Esophagus squamous epithelium (tissue), 4 donors: Measurements from ENCODE around the gene TTC28.

Experiments
- POLR2A ChIP-seq, 4 donors: fragments of 450-650 bp; IDR thresholded peaks; one replicate each; pipeline ENCODE4 v1.6.1; 2017; ENCODE audit warnings: antibody characterized with exemption in 4 of 4, mild to moderate bottlenecking in 4 of 4, moderate library complexity in 3 of 4
- TF ChIP-seq, protein P1 (sequence below), 6 experiments: fragments of 450-650 bp in 4 of 6; fragments of 200-600 bp in 2 of 6; sonication (generic) in 2 of 6; IDR thresholded peaks; one replicate each; pipeline ENCODE4 v1.5.1; 2016 to 2019; ENCODE audit warnings: antibody characterized with exemption in 6 of 6, mild to moderate bottlenecking in 4 of 6, moderate library complexity in 4 of 6

DNA sequence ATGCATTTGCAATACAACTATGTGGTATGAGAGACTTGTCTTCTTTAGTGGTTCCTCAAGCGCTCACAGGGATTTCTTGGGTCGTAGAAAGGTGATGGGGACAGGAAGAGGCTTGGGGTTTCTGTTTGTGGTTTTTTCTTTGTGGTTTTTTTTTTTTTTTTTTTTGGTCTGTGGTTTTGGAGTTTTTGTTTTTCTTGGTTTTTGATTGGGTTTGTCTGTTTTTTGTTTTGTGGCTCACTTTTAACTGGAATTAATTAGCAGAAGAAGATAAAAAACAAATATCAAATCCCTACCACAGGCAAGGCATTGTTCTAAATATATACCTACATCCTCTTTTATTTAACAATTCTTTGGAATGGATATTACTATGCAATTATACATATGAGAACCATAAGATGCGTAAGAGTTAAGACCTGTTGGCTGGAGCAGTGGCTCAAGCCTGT is 5.5 kb downstream of the TTC28 start:
- TF ChIP-seq, protein P1, sequence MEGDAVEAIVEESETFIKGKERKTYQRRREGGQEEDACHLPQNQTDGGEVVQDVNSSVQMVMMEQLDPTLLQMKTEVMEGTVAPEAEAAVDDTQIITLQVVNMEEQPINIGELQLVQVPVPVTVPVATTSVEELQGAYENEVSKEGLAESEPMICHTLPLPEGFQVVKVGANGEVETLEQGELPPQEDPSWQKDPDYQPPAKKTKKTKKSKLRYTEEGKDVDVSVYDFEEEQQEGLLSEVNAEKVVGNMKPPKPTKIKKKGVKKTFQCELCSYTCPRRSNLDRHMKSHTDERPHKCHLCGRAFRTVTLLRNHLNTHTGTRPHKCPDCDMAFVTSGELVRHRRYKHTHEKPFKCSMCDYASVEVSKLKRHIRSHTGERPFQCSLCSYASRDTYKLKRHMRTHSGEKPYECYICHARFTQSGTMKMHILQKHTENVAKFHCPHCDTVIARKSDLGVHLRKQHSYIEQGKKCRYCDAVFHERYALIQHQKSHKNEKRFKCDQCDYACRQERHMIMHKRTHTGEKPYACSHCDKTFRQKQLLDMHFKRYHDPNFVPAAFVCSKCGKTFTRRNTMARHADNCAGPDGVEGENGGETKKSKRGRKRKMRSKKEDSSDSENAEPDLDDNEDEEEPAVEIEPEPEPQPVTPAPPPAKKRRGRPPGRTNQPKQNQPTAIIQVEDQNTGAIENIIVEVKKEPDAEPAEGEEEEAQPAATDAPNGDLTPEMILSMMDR (IDR thresholded peaks at IDR 0.05), result no peak
- no peak for TF ChIP-seq POLR2A (IDR thresholded peaks at IDR 0.05)
